RWPE2 (cell line): ENCODE data around the gene ENTREP1.

ENCODE experiments used
- ATAC-seq: fragments of 200-7000 bp; cut with Tn5 transposase; 3 replicates; pipeline ENCODE4 v1.9.1; 2021; ENCODE audit warnings: low read depth
- DNase-seq: peaks from one replicate; pipeline ENCODE4 v3.0.0-alpha.2; 2020; ENCODE audit warnings: low spot score
- H3K27ac ChIP-seq: fragments of 450-650 bp; 2 replicates; pipeline ENCODE4 v1.5.1; 2017; ENCODE audit warnings: mild to moderate bottlenecking; ENCODE audit not compliant: poor library complexity, severe bottlenecking
- H3K27me3 ChIP-seq: fragments of 250-450 bp; sonication (Bioruptor Pico); 2 replicates; pipeline ENCODE4 v1.5.1; 2021; ENCODE audit warnings: mild to moderate bottlenecking, moderate library complexity; ENCODE audit not compliant: insufficient read depth, poor library complexity, severe bottlenecking
- H3K36me3 ChIP-seq: fragments of 250-450 bp; sonication (Bioruptor Pico); 2 replicates; pipeline ENCODE4 v1.5.1; 2020; ENCODE audit warnings: low read depth, mild to moderate bottlenecking, moderate library complexity
- H3K4me1 ChIP-seq: fragments of 250-450 bp; sonication (Bioruptor Pico); 2 replicates; pipeline ENCODE4 v1.5.1; 2021; ENCODE audit warnings: mild to moderate bottlenecking, moderate library complexity; ENCODE audit not compliant: insufficient read depth, poor library complexity, severe bottlenecking
- H3K4me3 ChIP-seq: fragments of 250-450 bp; sonication (Bioruptor Pico); 2 replicates; pipeline ENCODE4 v1.5.1; 2021; ENCODE audit warnings: mild to moderate bottlenecking, moderate library complexity; ENCODE audit not compliant: severe bottlenecking
- H3K9me3 ChIP-seq: fragments of 250-450 bp; sonication (Bioruptor Pico); 2 replicates; pipeline ENCODE4 v1.5.1; 2021; ENCODE audit warnings: mild to moderate bottlenecking, moderate library complexity; ENCODE audit not compliant: severe bottlenecking
- CTCF ChIP-seq: fragments of 450-650 bp; IDR thresholded peaks from one replicate; pipeline ENCODE4 v1.5.1; 2017; ENCODE audit warnings: mild to moderate bottlenecking, moderate library complexity; ENCODE audit not compliant: poor library complexity, severe bottlenecking

Gene ENTREP1

DNA sequence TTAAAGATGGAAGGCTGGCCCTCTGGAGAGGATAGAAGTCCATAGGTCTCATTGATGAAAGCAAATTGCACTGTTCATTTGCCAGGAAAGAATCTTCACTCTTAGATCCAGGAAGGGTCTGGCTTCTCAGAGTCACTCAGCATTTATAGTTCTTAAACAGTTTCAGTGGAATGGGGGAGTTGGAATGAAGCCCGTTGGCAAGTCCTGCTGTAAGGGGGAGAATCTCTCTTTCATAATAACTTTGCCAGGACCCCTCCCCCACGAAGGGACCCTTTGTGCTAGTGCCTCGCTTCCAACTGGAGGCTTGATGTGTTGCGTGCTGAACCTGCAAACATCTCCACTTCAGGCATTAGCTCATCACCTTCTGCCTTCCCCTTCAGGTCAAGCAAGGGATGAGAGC lies 57.1 kb downstream of the ENTREP1 start:
- no peak for DNase-seq

GRCh38 chr9:69385581-69386033 lies 60.6 kb downstream of the ENTREP1 start:
- Histone ChIP-seq H3K4me1 (no peaks in the 10 kb centered on the region), H3K36me3 (no peaks in the 10 kb centered on the region), H3K27me3 (no peaks in the 10 kb centered on the region), H3K27ac (no peak overlapping the region), H3K4me3 (no peak overlapping the region), H3K9me3 (no peaks in the 10 kb centered on the region)
- DNase-seq (no peak), ATAC-seq (peak; percentile 51; the same call in 2 of the 3 replicates)
- TF ChIP-seq CTCF = no peak

More for the DNA sequence above, 57.1 kb downstream of the ENTREP1 start:
- no peak for TF ChIP-seq CTCF
- Histone ChIP-seq H3K9me3 (no peaks in the 10 kb centered on the region), H3K27ac (no peak overlapping the region), H3K4me3 (no peak overlapping the region), H3K4me1 (peaks cover 15% of the 10 kb centered on the region), H3K36me3 (no peaks in the 10 kb centered on the region), H3K27me3 (no peaks in the 10 kb centered on the region)
- ATAC-seq = no peak

GRCh38 chr9:69386651-69387050 lies 61.6 kb downstream of the ENTREP1 start:
- Histone ChIP-seq H3K36me3 (no peaks in the 10 kb centered on the region), H3K4me1 (no peaks in the 10 kb centered on the region), H3K27me3 (no peaks in the 10 kb centered on the region), H3K4me3 (no peak overlapping the region), H3K27ac (no peak overlapping the region), H3K9me3 (no peaks in the 10 kb centered on the region)
- no peak for DNase-seq
- no peak for TF ChIP-seq CTCF
- ATAC-seq = no peak

GRCh38 chr9:69388596-69388995 lies 63.6 kb downstream of the ENTREP1 start:
- no peak for TF ChIP-seq CTCF
- ATAC-seq (no peak), DNase-seq (no peak)
- Histone ChIP-seq H3K36me3 (no peaks in the 10 kb centered on the region), H3K27me3 (no peaks in the 10 kb centered on the region), H3K9me3 (no peaks in the 10 kb centered on the region), H3K4me3 (no peak overlapping the region), H3K4me1 (no peaks in the 10 kb centered on the region), H3K27ac (no peak overlapping the region)

DNA sequence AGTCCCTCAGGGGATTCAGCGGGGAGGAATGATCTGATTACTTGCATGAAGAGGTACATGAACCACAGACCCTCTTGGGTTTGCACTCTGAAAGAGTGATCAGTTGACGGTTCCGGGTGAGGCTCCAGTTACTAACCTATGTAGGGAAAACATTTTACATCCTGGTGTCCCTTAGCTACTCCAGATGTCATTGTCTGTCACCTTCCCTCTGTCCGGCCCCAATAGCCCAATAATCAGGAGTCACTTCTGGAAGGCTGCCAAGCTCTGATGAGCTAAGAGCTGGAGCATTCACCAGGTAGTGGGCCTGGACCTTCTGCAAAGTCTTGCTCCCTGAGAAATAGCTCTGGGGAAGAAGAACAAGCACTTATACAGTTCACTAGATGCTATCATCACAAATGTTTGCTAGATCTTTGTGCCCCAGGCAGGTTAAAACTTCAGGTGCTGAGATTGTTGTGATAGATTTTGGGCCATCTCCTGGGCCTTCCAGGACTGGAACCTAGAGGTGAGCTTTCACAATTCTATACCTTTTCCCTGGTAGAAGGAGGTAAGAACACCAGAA lies 64.5 kb downstream of the ENTREP1 start:
- ATAC-seq (no peak), DNase-seq (no peak)
- Histone ChIP-seq H3K27me3 (no peaks in the 10 kb centered on the region), H3K4me3 (no peak overlapping the region), H3K9me3 (no peaks in the 10 kb centered on the region), H3K36me3 (no peaks in the 10 kb centered on the region), H3K4me1 (no peaks in the 10 kb centered on the region), H3K27ac (no peak overlapping the region)
- no peak for TF ChIP-seq CTCF
